ENCODE data around the gene LSM12.
A peak's percentile ranks its signal among the peaks of the same experiment; 100 is the strongest.

The LSM12 gene

DNA sequence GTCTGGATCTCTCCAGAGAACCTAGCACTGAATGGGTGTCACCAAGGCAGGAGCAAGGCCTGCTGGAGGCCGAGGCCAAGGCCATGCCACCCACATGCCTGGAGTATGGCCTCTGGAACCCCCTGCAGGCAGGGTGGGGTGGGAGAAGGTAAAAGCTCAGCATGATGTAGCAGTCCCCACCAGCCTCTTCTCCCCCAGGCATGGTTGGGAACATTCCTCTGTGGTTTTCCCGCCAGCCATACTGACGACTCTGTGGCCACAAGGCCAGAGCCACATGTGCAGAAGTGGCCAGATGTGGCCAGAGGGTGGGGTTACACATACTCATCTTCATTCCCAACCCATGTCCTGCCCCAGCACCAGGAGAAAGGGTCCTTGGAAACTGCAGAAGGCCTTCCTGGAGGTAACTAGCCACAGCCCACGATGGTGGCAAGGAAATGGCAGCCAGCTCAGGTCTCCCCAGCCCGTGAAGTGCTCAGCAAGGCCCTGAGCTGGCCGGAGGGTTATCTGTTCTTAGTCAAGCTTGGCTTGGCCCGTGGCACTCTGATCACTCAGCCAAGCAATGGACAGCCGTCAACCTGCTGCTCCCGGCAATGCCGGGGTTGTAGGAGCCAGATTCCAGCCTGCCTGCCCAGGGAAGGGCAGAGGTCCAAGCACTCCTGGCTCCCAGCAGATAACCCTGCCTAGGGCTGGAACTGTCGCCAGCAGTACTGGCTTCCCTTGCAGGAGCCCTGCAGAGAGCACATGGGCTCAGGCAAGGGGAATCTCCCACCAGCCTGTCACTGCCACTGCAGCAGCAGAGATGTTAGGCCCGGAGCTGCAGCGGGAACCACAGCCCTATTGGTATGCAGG lies 30.9 kb upstream of the LSM12 start:
- Histone ChIP-seq H3K9ac (ENCODE audit: low read length) (no peak overlapping the region), H3K27ac (ENCODE audit: low read length) (no peak overlapping the region), H3K4me2 (ENCODE audit: low read depth, low read length) (no peak overlapping the region), H3K9me3 (replicated peaks; ENCODE audit: insufficient read depth, low read length) (no peaks in the 10 kb centered on the region), H3K9me2 (replicated peaks; ENCODE audit: insufficient read depth, low read length) (no peaks in the 10 kb centered on the region), H3K36me3 (replicated peaks; ENCODE audit: insufficient read depth, low read length) (no peaks in the 10 kb centered on the region; the same call in 1 of the 2 replicates), H3K79me2 (ENCODE audit: low read length) (peaks cover 53% of the 10 kb centered on the region), H3K27me3 (replicated peaks; ENCODE audit: insufficient read depth, low read length) (no peaks in the 10 kb centered on the region), H3K4me3 (ENCODE audit: low read length) (no peak overlapping the region), H4K20me1 (ENCODE audit: insufficient read depth, low read length) (no peaks in the 10 kb centered on the region), H2AFZ (ENCODE audit: low read length) (no peak overlapping the region), H3K4me1 (ENCODE audit: low read length) (0 out of 2 replicates have a peak, but pooled peaks cover 4% of the 10 kb centered on the region), H3F3A (ENCODE audit: insufficient read depth, low read length) (no peaks in the 10 kb centered on the region)
- DNase-seq = no peak
- TF ChIP-seq CTCF (IDR thresholded peaks at IDR 0.05; ENCODE audit: low read length) (no peak), EZH2phosphoT487 (IDR thresholded peaks at IDR 0.05; ENCODE audit: low read length) (no peak), EZH2 (optimal IDR thresholded peaks at IDR 0.05; ENCODE audit: low read depth, low read length) (no peak)

- H3K36me3 ChIP-seq (replicated peaks; ENCODE audit: insufficient read depth, low read length) = no peaks in the 10 kb centered on the region; the same call in 1 of the 2 replicates
- TF ChIP-seq EZH2phosphoT487 (IDR thresholded peaks at IDR 0.05; ENCODE audit: low read length) (no peak), CTCF (IDR thresholded peaks at IDR 0.05; ENCODE audit: low read length) (no peak), EZH2 (optimal IDR thresholded peaks at IDR 0.05; ENCODE audit: low read depth, low read length) (no peak)
- 0 out of 2 replicates have a peak, but pooled peaks cover 4% of the 10 kb centered on the region for H3K4me1 ChIP-seq (ENCODE audit: low read length)
- no peaks in the 10 kb centered on the region for H3K9me3 ChIP-seq (replicated peaks; ENCODE audit: insufficient read depth, low read length)
- no peak overlapping the region for H2AFZ ChIP-seq (ENCODE audit: low read length)
- H3K4me3 ChIP-seq (ENCODE audit: low read length) = no peak overlapping the region
- peaks cover 42% of the 10 kb centered on the region for H3K79me2 ChIP-seq (ENCODE audit: low read length)
- no peaks in the 10 kb centered on the region for H3K9me2 ChIP-seq (replicated peaks; ENCODE audit: insufficient read depth, low read length)
- peak overlapping the region; percentile 15; the same call in 1 of the 2 replicates for H3K4me2 ChIP-seq (ENCODE audit: low read depth, low read length)
- no peak overlapping the region for H3K9ac ChIP-seq (ENCODE audit: low read length)
- no peaks in the 10 kb centered on the region for H3K27me3 ChIP-seq (replicated peaks; ENCODE audit: insufficient read depth, low read length)
- H3F3A ChIP-seq (ENCODE audit: insufficient read depth, low read length) = no peaks in the 10 kb centered on the region
- no peaks in the 10 kb centered on the region for H4K20me1 ChIP-seq (ENCODE audit: insufficient read depth, low read length)
- H3K27ac ChIP-seq (ENCODE audit: low read length) = peak overlapping the region; percentile 13; the same call in 1 of the 2 replicates
- no peak for DNase-seq
Observed at GRCh38 chr17:44095647-44096496, 29.4 kb upstream of the LSM12 start.

DNA sequence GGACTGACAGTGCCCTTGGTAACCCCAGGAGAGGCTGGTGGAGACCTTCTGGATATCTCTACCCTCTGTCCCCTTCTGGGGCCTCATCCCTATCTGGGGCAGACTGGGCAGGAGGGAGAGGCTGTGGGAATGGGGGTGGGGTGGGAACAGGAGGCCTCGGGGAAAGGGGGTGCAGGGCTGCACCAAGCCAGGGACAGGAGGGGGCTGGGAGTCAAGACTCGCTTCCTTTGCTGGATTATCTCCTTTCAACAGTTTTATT lies 28.8 kb upstream of the LSM12 start:
- Histone ChIP-seq H3K9me2 (replicated peaks; ENCODE audit: insufficient read depth, low read length) (no peaks in the 10 kb centered on the region), H3F3A (ENCODE audit: insufficient read depth, low read length) (no peaks in the 10 kb centered on the region), H3K4me1 (ENCODE audit: low read length) (0 out of 2 replicates have a peak, but pooled peaks cover 4% of the 10 kb centered on the region), H3K27ac (ENCODE audit: low read length) (peak overlapping the region; percentile 13; the same call in 1 of the 2 replicates), H3K4me3 (ENCODE audit: low read length) (no peak overlapping the region), H3K36me3 (replicated peaks; ENCODE audit: insufficient read depth, low read length) (no peaks in the 10 kb centered on the region; the same call in 1 of the 2 replicates), H4K20me1 (ENCODE audit: insufficient read depth, low read length) (no peaks in the 10 kb centered on the region), H3K27me3 (replicated peaks; ENCODE audit: insufficient read depth, low read length) (no peaks in the 10 kb centered on the region), H3K4me2 (ENCODE audit: low read depth, low read length) (peak overlapping the region; percentile 15; the same call in 1 of the 2 replicates), H3K9me3 (replicated peaks; ENCODE audit: insufficient read depth, low read length) (no peaks in the 10 kb centered on the region), H3K9ac (ENCODE audit: low read length) (no peak overlapping the region), H3K79me2 (ENCODE audit: low read length) (peaks cover 42% of the 10 kb centered on the region), H2AFZ (ENCODE audit: low read length) (no peak overlapping the region)
- TF ChIP-seq EZH2 (optimal IDR thresholded peaks at IDR 0.05; ENCODE audit: low read depth, low read length) (no peak), CTCF (IDR thresholded peaks at IDR 0.05; ENCODE audit: low read length) (no peak)
- DNase-seq = no peak
